Measurements from ENCODE around the gene ORMDL3. TPM values are rescaled to one million over a fixed set of nuclear protein-coding genes. Genes with fewer than 3 reads are reported as not detected.
A peak's percentile ranks its signal among the peaks of the same experiment; 100 is the strongest.

The ORMDL3 gene
- total RNA-seq, 1 donor from 2014 or later, result 65.8 TPM

DNA sequence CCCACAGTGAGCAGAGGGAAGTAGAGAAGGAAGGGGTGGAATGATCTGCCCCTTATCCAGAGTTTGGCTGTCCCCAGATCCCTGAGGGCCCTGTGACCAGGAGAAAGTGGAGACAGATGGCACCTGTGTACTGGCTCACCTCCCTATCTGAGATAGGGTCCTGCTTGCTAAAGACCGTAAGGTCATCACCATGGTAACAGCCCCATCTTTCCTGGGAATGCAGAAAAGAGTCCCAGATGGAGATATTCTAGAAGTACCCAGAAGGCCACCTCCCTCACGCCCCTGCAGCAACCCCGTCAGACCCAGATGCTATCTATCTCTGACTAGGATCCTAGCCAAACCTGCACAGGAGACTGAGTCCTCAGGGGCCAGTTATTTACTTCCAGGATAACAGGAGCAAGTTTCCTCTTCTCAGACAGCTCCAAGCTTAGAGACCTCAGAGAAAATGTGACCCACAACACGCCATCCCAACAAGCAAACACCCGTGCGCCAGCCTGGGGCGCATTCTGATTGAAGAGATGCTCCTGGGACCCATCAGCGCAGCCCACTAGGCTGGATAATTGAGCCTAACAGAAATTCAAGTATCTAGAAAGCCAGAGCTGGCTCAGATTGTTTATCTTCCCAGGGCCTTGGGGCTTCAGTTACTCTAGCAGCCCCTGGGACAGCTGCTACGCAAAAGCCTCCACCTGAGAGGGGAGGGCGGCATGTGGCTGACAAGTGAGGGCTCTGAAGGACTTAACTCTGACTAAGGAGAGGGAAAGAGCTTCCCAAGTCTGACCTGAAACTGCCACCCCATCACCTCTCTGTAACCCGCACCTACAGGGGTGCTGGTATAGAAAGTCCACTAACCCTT lies 1.9 kb downstream of the ORMDL3 start:
- intact Hi-C loops (cut with micrococcal nuclease), result loop anchor here (1.0 to 10.0 kb wide), 7 partner anchors 23 to 288 kb away; partner anchors contain the start of genes PGAP3 and STARD3
- peaks cover 64% of the 10 kb centered on the region for H3K4me1 Mint-ChIP-seq
- no peaks in the 10 kb centered on the region for H3K27me3 Mint-ChIP-seq
- H3K36me3 Mint-ChIP-seq (ENCODE audit: low read depth), result peaks cover 32% of the 10 kb centered on the region
- DNase-seq, result peak; percentile 69
- peak overlapping the region; percentile 80 for H3K27ac Mint-ChIP-seq
- peak overlapping the region; percentile 88 for H3K4me3 Mint-ChIP-seq
- no peaks in the 10 kb centered on the region for H3K9me3 Mint-ChIP-seq

DNA sequence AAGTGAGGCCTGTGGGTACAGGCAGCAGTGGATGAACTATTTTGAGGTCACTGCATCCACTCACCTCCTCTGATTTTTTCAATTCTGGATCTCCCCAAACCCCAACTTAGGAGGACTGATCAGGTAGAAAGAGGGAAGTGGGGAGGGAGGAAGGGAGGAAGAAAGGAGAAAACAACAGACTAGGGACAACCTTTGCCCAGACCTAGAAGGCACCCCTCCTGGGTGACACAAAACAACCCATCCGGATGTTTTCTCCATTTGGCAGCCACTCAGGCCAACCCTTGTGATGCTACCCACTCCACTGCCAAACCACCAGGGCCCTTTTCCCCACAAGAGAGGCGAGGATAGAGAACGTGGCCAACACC lies 2.7 kb downstream of the ORMDL3 start:
- Mint-ChIP-seq H3K9me3 (no peaks in the 10 kb centered on the region), H3K36me3 (ENCODE audit: low read depth) (peaks cover 37% of the 10 kb centered on the region), H3K27ac (peak overlapping the region; percentile 80), H3K4me1 (peaks cover 70% of the 10 kb centered on the region), H3K4me3 (peak overlapping the region; percentile 88), H3K27me3 (no peaks in the 10 kb centered on the region)
- intact Hi-C loops (cut with micrococcal nuclease), result loop anchor here (5.0 to 10.0 kb wide), 5 partner anchors 132 to 287 kb away; partner anchors contain the start of genes PGAP3 and STARD3
- no peak for DNase-seq

DNA sequence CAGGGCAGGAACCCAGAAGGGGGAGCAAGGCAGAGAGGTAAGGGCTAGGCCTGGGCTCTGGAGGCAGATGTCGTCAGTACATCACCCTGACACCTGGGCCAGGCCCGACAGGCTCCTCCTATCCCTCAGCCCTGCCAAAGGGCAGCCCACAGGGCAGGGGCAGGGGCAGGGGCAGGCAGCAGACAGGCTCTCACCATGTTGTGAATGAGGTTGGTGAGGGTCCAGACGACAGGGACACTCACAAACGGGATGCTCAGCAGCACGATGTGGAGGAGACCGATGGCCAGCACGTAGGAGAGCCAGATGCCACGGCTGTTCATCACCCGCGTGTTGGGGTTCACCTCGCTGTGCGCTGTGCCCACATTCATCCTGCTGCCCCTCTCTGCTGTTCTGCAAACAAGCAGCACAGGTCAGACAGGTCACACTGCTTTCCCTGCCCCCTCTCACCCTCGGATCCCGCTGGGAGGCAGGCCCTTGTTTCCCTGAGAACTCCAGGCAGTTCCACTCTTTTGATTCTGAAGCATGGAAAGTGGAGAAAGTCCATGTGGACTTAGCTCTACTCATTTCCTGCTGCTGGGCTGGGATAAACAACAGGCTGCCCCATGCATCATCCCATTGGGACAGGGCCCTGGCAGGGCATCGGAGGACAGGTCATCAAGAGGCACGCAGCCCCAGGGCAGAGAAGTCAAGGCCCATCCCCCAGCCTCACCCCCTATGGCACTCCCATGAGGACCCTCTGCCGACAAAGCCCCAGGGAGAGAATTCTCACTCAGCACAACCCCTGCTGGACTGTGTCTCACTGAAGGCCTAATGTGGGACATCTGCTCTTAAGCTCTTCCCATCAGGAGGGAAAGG lies 3.3 kb downstream of the ORMDL3 start:
- no peaks in the 10 kb centered on the region for H3K9me3 Mint-ChIP-seq
- intact Hi-C loops (cut with micrococcal nuclease), result loop anchor here (10.0 kb wide), 2 partner anchors 169 to 239 kb away; partner anchors contain the start of gene PGAP3
- peak overlapping the region; percentile 88 for H3K4me3 Mint-ChIP-seq
- no peaks in the 10 kb centered on the region for H3K27me3 Mint-ChIP-seq
- peak overlapping the region; percentile 92 for H3K27ac Mint-ChIP-seq
- peaks cover 73% of the 10 kb centered on the region for H3K4me1 Mint-ChIP-seq
- no peak for DNase-seq
- peaks cover 40% of the 10 kb centered on the region for H3K36me3 Mint-ChIP-seq (ENCODE audit: low read depth)

- intact Hi-C loops (cut with micrococcal nuclease), result loop anchor here (10.0 kb wide), 2 partner anchors 168 to 238 kb away; partner anchors contain the start of gene PGAP3
- H3K4me1 Mint-ChIP-seq, result peaks cover 75% of the 10 kb centered on the region
- no peaks in the 10 kb centered on the region for H3K27me3 Mint-ChIP-seq
- peak overlapping the region; percentile 62 for H3K4me3 Mint-ChIP-seq
- DNase-seq, result no peak
- peak overlapping the region; percentile 92 for H3K27ac Mint-ChIP-seq
- H3K36me3 Mint-ChIP-seq (ENCODE audit: low read depth), result peaks cover 45% of the 10 kb centered on the region
- no peaks in the 10 kb centered on the region for H3K9me3 Mint-ChIP-seq
Measured at GRCh38 chr17:39923230-39923629, 4.2 kb downstream of the ORMDL3 start.

- Mint-ChIP-seq H3K27me3 (no peaks in the 10 kb centered on the region), H3K4me3 (peak overlapping the region; percentile 59), H3K27ac (peak overlapping the region; percentile 92), H3K9me3 (no peaks in the 10 kb centered on the region), H3K36me3 (ENCODE audit: low read depth) (peaks cover 57% of the 10 kb centered on the region), H3K4me1 (peaks cover 79% of the 10 kb centered on the region)
- intact Hi-C loops (cut with micrococcal nuclease), result loop anchor here (10.0 kb wide), 2 partner anchors 167 to 237 kb away; partner anchors contain the start of gene PGAP3
- no peak for DNase-seq
Measured at GRCh38 chr17:39922006-39922405, 5.4 kb downstream of the ORMDL3 start.

GRCh38 chr17:39921323-39921722 lies 6.1 kb downstream of the ORMDL3 start:
- intact Hi-C loops (cut with micrococcal nuclease), result loop anchor here (10.0 kb wide), 2 partner anchors 167 to 237 kb away; partner anchors contain the start of gene PGAP3
- peaks cover 81% of the 10 kb centered on the region for H3K4me1 Mint-ChIP-seq
- H3K27ac Mint-ChIP-seq, result peak overlapping the region; percentile 92
- H3K27me3 Mint-ChIP-seq, result no peaks in the 10 kb centered on the region
- DNase-seq, result peak; percentile 70
- H3K36me3 Mint-ChIP-seq (ENCODE audit: low read depth), result peaks cover 63% of the 10 kb centered on the region
- H3K9me3 Mint-ChIP-seq, result no peaks in the 10 kb centered on the region
- peak overlapping the region; percentile 59 for H3K4me3 Mint-ChIP-seq

DNA sequence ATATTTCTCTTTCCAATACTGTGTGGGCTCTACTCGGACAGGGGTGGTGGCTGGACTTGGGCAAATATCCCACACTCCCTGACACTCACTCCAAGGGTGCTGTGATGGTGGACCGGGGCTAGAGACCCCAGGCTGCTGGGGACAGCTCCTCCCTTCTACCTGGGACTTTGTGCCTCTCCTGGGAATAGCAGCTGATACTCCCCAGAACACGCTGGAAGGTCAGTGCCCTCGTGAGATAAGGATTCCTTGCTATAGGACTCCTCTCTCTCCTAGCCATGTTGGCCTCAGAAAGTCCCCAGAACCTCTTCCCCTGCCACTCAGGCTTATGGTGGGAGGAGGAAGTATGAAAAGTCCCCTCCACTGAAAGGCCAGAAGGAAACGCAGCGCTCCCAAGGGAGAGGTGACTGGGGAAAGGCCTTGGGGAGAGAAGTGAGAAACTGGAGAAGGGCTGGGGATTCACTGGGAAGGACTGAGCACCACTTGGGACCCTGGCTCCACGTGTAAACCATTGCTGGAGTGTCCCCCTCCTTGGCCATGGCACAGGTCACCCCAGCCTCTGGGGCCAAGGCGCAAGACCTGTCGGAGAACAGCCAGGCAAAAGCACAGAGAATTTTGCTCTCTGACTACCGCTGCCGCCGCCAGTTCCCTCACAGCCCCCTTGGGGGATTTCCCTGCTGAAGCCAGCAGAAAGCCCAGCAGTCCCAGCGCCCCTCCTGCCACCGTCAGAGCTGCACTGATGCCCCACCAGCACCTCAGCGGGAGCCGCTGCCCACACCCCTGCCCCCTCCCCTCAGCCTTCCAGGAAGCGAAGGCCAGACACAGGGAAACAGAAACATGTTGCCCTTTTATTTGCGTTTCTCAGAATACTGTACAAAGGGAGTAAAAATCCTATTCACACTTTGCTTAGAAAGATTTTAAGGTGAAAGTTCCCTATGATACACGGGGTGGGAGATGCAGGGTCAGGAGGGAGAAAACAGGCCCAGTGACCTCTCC lies 6.9 kb downstream of the ORMDL3 start:
- Mint-ChIP-seq H3K4me1 (peaks cover 74% of the 10 kb centered on the region), H3K27ac (peak overlapping the region; percentile 92), H3K4me3 (peak overlapping the region; percentile 59), H3K9me3 (no peaks in the 10 kb centered on the region), H3K36me3 (ENCODE audit: low read depth) (peaks cover 67% of the 10 kb centered on the region), H3K27me3 (no peaks in the 10 kb centered on the region)
- peak; percentile 82 for DNase-seq
- intact Hi-C loops (cut with micrococcal nuclease), result loop anchor here (10.0 kb wide), 2 partner anchors 166 to 236 kb away; partner anchors contain the start of gene PGAP3

DNA sequence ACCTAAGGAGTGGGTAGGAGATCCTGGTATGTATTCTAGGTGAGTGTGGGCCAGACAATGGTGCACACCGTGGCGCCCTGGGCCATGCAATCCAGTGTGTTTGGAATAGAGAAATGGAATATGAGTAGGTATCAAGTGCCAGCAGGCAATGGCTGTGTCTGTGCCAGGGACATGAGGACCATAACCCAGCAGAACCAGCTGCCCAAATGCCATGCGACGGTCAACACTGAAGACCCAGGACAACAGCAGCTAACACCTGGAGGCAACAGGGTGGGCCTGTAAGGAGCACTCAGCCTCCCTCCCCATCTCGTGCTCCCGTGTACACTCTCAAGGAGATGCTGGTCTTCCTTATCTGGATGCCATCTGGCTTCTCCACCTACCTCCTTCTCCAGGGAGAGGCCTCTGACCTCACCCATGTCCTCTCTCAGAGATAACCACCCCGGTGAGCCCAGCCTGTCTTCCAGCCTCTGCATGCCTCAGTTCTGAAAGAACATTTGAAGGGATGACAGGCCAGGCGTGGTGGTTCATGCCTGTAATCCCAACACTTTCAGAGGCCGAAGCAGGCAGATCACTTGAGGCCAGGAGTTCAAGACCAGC lies 8.2 kb downstream of the ORMDL3 start:
- Mint-ChIP-seq H3K9me3 (no peaks in the 10 kb centered on the region), H3K36me3 (ENCODE audit: low read depth) (peaks cover 69% of the 10 kb centered on the region), H3K4me1 (peaks cover 61% of the 10 kb centered on the region), H3K4me3 (peak overlapping the region; percentile 50), H3K27ac (peak overlapping the region; percentile 66), H3K27me3 (no peaks in the 10 kb centered on the region)
- intact Hi-C loops (cut with micrococcal nuclease), result no loop called here
- no peak for DNase-seq

- no peaks in the 10 kb centered on the region for H3K9me3 Mint-ChIP-seq
- H3K4me1 Mint-ChIP-seq, result peaks cover 47% of the 10 kb centered on the region
- no peak overlapping the region for H3K4me3 Mint-ChIP-seq
- no peak for DNase-seq
- H3K36me3 Mint-ChIP-seq (ENCODE audit: low read depth), result peaks cover 60% of the 10 kb centered on the region
- intact Hi-C loops (cut with micrococcal nuclease), result no loop called here
- no peaks in the 10 kb centered on the region for H3K27me3 Mint-ChIP-seq
- no peak overlapping the region for H3K27ac Mint-ChIP-seq
Measured at GRCh38 chr17:39916918-39917317, 10.5 kb downstream of the ORMDL3 start.

GRCh38 chr17:39915559-39915958 lies 11.8 kb downstream of the ORMDL3 start:
- Mint-ChIP-seq H3K9me3 (no peaks in the 10 kb centered on the region), H3K36me3 (ENCODE audit: low read depth) (peaks cover 58% of the 10 kb centered on the region), H3K4me3 (no peak overlapping the region), H3K27me3 (no peaks in the 10 kb centered on the region), H3K4me1 (peaks cover 33% of the 10 kb centered on the region), H3K27ac (no peak overlapping the region)
- intact Hi-C loops (cut with micrococcal nuclease), result no loop called here
- DNase-seq, result no peak

- Mint-ChIP-seq H3K27me3 (no peaks in the 10 kb centered on the region), H3K4me1 (peaks cover 22% of the 10 kb centered on the region), H3K4me3 (no peak overlapping the region), H3K9me3 (no peaks in the 10 kb centered on the region), H3K27ac (peak overlapping the region; percentile 59), H3K36me3 (ENCODE audit: low read depth) (peaks cover 62% of the 10 kb centered on the region)
- intact Hi-C loops (cut with micrococcal nuclease), result no loop called here
- no peak for DNase-seq
Measured at GRCh38 chr17:39913989-39914388, 13.4 kb downstream of the ORMDL3 start.

DNA sequence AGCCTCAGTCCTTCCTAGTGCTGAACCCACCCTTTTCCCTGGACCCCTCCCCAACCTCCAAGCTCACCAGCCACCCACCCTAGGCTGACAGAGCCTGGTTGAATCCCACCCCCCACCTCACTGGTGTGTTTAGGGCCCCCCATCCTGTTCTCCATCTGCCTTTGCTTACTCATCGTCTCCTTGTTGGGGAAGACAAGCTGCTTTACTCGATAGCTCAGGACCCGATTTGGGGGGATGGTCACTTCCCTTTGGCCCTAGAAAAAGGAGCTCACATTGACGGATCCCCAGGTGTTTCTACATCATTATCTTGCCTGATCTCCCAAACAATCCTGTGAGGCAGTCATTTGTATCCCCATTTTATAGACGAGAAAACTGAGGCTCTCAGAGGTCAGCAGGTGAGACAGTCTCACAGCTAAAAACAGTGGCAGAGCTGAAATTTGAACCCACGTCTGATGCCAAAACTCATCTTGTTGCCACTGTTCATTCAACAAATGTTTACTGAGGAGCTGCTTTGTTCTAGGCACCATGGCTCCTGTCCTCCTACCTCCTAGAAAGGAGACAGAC lies 18.5 kb downstream of the ORMDL3 start:
- Mint-ChIP-seq H3K36me3 (ENCODE audit: low read depth) (peaks cover 61% of the 10 kb centered on the region), H3K27me3 (no peaks in the 10 kb centered on the region), H3K27ac (no peak overlapping the region), H3K4me3 (no peak overlapping the region), H3K4me1 (peaks cover 27% of the 10 kb centered on the region), H3K9me3 (no peaks in the 10 kb centered on the region)
- DNase-seq, result no peak
- intact Hi-C loops (cut with micrococcal nuclease), result no loop called here
